Cardiac muscle cell (in vitro differentiated cells and primary cell): ENCODE data around the gene SH3PXD2A. TPM values are rescaled to one million over a fixed set of nuclear protein-coding genes. Genes with fewer than 3 reads are reported as not detected.

Source experiments
- DNase-seq, 2 donors: peaks; one replicate each; pipeline versions ENCODE4 v3.0.0 to v3.0.0-alpha.2; 2010 to 2017; ENCODE audit warnings: low read depth in 1 of 2, low spot score in 1 of 2
- H3K27ac ChIP-seq: fragments of 200-600 bp; sonication (generic); 2 replicates; pipeline ENCODE4 v1.5.1; 2016
- H3K27me3 ChIP-seq: fragments of 200-600 bp; sonication (generic); 2 replicates; pipeline ENCODE4 v1.6.0; 2016; ENCODE audit warnings: control low read depth
- H3K36me3 ChIP-seq: fragments of 200-600 bp; sonication (generic); 2 replicates; pipeline ENCODE4 v1.5.1; 2016; ENCODE audit warnings: control low read depth
- H3K4me1 ChIP-seq: fragments of 200-600 bp; sonication (generic); 2 replicates; pipeline ENCODE4 v1.8.1; 2017; ENCODE audit warnings: low read depth, mild to moderate bottlenecking, mixed run types
- H3K4me3 ChIP-seq: fragments of 200-600 bp; sonication (generic); 2 replicates; pipeline ENCODE4 v1.5.1; 2016; ENCODE audit warnings: mild to moderate bottlenecking
- H3K9me3 ChIP-seq: fragments of 200-600 bp; sonication (generic); 2 replicates; pipeline ENCODE4 v1.5.1; 2017; ENCODE audit warnings: low read depth, mild to moderate bottlenecking, control low read depth
- CTCF ChIP-seq: IDR thresholded peaks from 2 replicates; pipeline ENCODE4 v1.5.1; 2012; ENCODE audit warnings: low read depth, mild to moderate bottlenecking, low read length
- polyA plus RNA-seq: library from polyadenylated mRNA; unstranded; fragments of >200 nt; fragmentation: Nextera tagmentation; extraction: Ambion mirVana; gene quantifications from 2 replicates; pipeline ENCODE4 v1.2.1, GENCODE V29; 2016
- total RNA-seq: library from RNA; depleted of rRNA; stranded (reverse); fragments of >200 nt; gene quantifications from 2 replicates; pipeline ENCODE4 v1.2.3, GENCODE V29; 2016

Gene SH3PXD2A
- total and polyA plus RNA-seq, 2 experiments from 2014 or later = 32.2 to 75.9 TPM

GRCh38 chr10:103692952-103693811 lies 162.2 kb downstream of the SH3PXD2A start:
- Histone ChIP-seq H3K9me3 (no peaks in the 10 kb centered on the region), H3K27me3 (peaks cover 17% of the 10 kb centered on the region), H3K27ac (no peak overlapping the region), H3K4me1 (peaks cover 11% of the 10 kb centered on the region), H3K4me3 (peak overlapping the region; percentile 7), H3K36me3 (no peaks in the 10 kb centered on the region)
- no peak for TF ChIP-seq CTCF
- peak in 1 of 2 donors; percentile 52 for DNase-seq

GRCh38 chr10:103692436-103692951 lies 162.9 kb downstream of the SH3PXD2A start:
- Histone ChIP-seq H3K27ac (no peak overlapping the region), H3K4me1 (peaks cover 11% of the 10 kb centered on the region), H3K9me3 (no peaks in the 10 kb centered on the region), H3K27me3 (peaks cover 17% of the 10 kb centered on the region), H3K4me3 (peak overlapping the region; percentile 7), H3K36me3 (no peaks in the 10 kb centered on the region)
- no peak for DNase-seq
- no peak for TF ChIP-seq CTCF

GRCh38 chr10:103691723-103692435 lies 163.5 kb downstream of the SH3PXD2A start:
- Histone ChIP-seq H3K27ac (no peak overlapping the region), H3K4me1 (peaks cover 11% of the 10 kb centered on the region), H3K4me3 (no peak overlapping the region), H3K36me3 (no peaks in the 10 kb centered on the region), H3K9me3 (no peaks in the 10 kb centered on the region), H3K27me3 (peaks cover 17% of the 10 kb centered on the region)
- no peak for DNase-seq
- no peak for TF ChIP-seq CTCF

GRCh38 chr10:103691267-103691666 lies 164.1 kb downstream of the SH3PXD2A start:
- DNase-seq = no peak
- Histone ChIP-seq H3K4me1 (peaks cover 11% of the 10 kb centered on the region), H3K27ac (no peak overlapping the region), H3K36me3 (no peaks in the 10 kb centered on the region), H3K4me3 (no peak overlapping the region), H3K9me3 (no peaks in the 10 kb centered on the region), H3K27me3 (peaks cover 17% of the 10 kb centered on the region)
- TF ChIP-seq CTCF = no peak

- Histone ChIP-seq H3K9me3 (no peaks in the 10 kb centered on the region), H3K27me3 (peaks cover 17% of the 10 kb centered on the region), H3K4me1 (peaks cover 11% of the 10 kb centered on the region), H3K36me3 (no peaks in the 10 kb centered on the region), H3K4me3 (no peak overlapping the region), H3K27ac (no peak overlapping the region)
- TF ChIP-seq CTCF = no peak
- DNase-seq = no peak
Observed at GRCh38 chr10:103690281-103690680, 165.1 kb downstream of the SH3PXD2A start.
